SK-N-SH (cell line): ENCODE results near the gene JAML. TPM values are rescaled to one million over a fixed set of nuclear protein-coding genes. Genes with fewer than 3 reads are reported as not detected.

Experiments used
- CTCF ChIA-PET: fragments of 300-600, 350-600 bp; formaldehyde crosslinking; extraction: SDS; loops from one replicate; lab custom pipeline; 2021; lab: Yijun Ruan, JAX
- POLR2A ChIA-PET: fragments of 350-600 bp; sonication (Branson Sonifier 250); formaldehyde crosslinking; extraction: SDS; loops from one replicate; lab custom pipeline; 2020; ENCODE audit warnings: antibody characterized with exemption, inconsistent platforms; lab: Yijun Ruan, JAX
- DNase-seq: peaks from one replicate; pipeline ENCODE4 v3.0.0; 2012
- H2AFZ ChIP-seq: fragments of 200-600 bp; sonication (generic); 2 replicates; pipeline ENCODE4 v1.8.1; 2016; ENCODE audit warnings: antibody characterized with exemption, mild to moderate bottlenecking, low read depth
- H3F3A ChIP-seq: fragments of 200-600 bp; sonication (generic); replicated peaks from 2 replicates; pipeline ENCODE3; 2016; ENCODE audit warnings: antibody characterized with exemption, mild to moderate bottlenecking; ENCODE audit not compliant: insufficient read depth
- H3K27ac ChIP-seq, 2 experiments: fragments of 200-500 bp in 1 of 2; fragments of 200-600 bp in 1 of 2; sonication (Bioruptor generic) in 1 of 2; sonication (generic), shearing (Covaris generic) in 1 of 2; 2 replicates each; pipeline versions ENCODE4 v1.5.1 to v1.6.1; 2014 to 2016; ENCODE audit warnings: low read depth in 2 of 2, inconsistent platforms in 1 of 2, low read length in 1 of 2, mild to moderate bottlenecking in 1 of 2, mixed read lengths in 1 of 2
- H3K27me3 ChIP-seq: fragments of 200-600 bp; sonication (generic), shearing (Covaris generic); 2 replicates; pipeline ENCODE4 v1.6.1; 2016; ENCODE audit warnings: mixed run types; ENCODE audit not compliant: insufficient read depth
- H3K36me3 ChIP-seq, 2 experiments: fragments of 200-500 bp in 1 of 2; fragments of 200-600 bp in 1 of 2; sonication (Bioruptor generic) in 1 of 2; sonication (generic) in 1 of 2; replicated peaks in 1 of 2; 2 replicates each; pipeline versions ENCODE3 to v1.5.1; 2014 to 2016; ENCODE audit warnings: low read length in 1 of 2, mild to moderate bottlenecking in 1 of 2; ENCODE audit not compliant: insufficient read depth in 2 of 2, control insufficient read depth in 1 of 2
- H3K4me1 ChIP-seq, 2 experiments: fragments of 200-500 bp in 1 of 2; fragments of 200-600 bp in 1 of 2; sonication (Bioruptor generic) in 1 of 2; sonication (generic), shearing (Covaris generic) in 1 of 2; 2 replicates each; pipeline versions ENCODE4 v1.5.1 to v1.6.1; 2014 to 2016; ENCODE audit warnings: low read depth in 1 of 2, low read length in 1 of 2, mixed run types in 1 of 2; ENCODE audit not compliant: insufficient read depth in 2 of 2, control insufficient read depth in 1 of 2
- H3K4me2 ChIP-seq: fragments of 200-600 bp; sonication (generic), shearing (Covaris generic); 2 replicates; pipeline ENCODE4 v1.6.1; 2017; ENCODE audit warnings: mixed run types
- H3K4me3 ChIP-seq, 2 experiments: fragments of 200-500 bp in 1 of 2; fragments of 200-600 bp in 1 of 2; sonication (Bioruptor generic) in 1 of 2; sonication (generic), shearing (Covaris generic) in 1 of 2; 2 replicates each; pipeline versions ENCODE4 v1.5.1 to v1.8.1; 2014 to 2016; ENCODE audit warnings: low read depth in 2 of 2, inconsistent platforms in 1 of 2, low read length in 1 of 2, mild to moderate bottlenecking in 1 of 2, mixed read lengths in 1 of 2, moderate library complexity in 1 of 2
- H3K79me2 ChIP-seq: fragments of 200-600 bp; sonication (generic); 2 replicates; pipeline ENCODE4 v1.8.1; 2017; ENCODE audit warnings: mild to moderate bottlenecking; ENCODE audit not compliant: insufficient read depth
- H3K9ac ChIP-seq: fragments of 200-600 bp; sonication (generic); 2 replicates; pipeline ENCODE4 v1.6.1; 2017; ENCODE audit warnings: mixed run types
- H3K9me2 ChIP-seq: fragments of 200-600 bp; sonication (generic); 2 replicates; pipeline ENCODE4 v1.6.1; 2017; ENCODE audit warnings: mixed run types
- H3K9me3 ChIP-seq: fragments of 200-600 bp; sonication (generic); 2 replicates; pipeline ENCODE4 v1.6.1; 2017; ENCODE audit warnings: mixed run types, mild to moderate bottlenecking, moderate library complexity
- H4K20me1 ChIP-seq: fragments of 200-600 bp; sonication (generic); 2 replicates; pipeline ENCODE4 v1.6.1; 2017; ENCODE audit warnings: mild to moderate bottlenecking, mixed run types; ENCODE audit not compliant: insufficient read depth
- ELF1 ChIP-seq: IDR thresholded peaks from 2 replicates; pipeline ENCODE4 v1.4.0; 2012
- FOSL2 ChIP-seq: IDR thresholded peaks from 2 replicates; pipeline ENCODE4 v1.4.0; 2012; ENCODE audit warnings: low read depth, mild to moderate bottlenecking, moderate library complexity, borderline replicate concordance
- GABPA ChIP-seq: IDR thresholded peaks from 2 replicates; pipeline ENCODE4 v1.4.0; 2012; ENCODE audit warnings: low read depth, mild to moderate bottlenecking
- GATA2 ChIP-seq: sonication (generic); formaldehyde crosslinking; IDR thresholded peaks from 2 replicates; pipeline ENCODE4 v1.5.0; 2020; ENCODE audit warnings: mild to moderate bottlenecking, missing genetic modification reagents
- MAX ChIP-seq: IDR thresholded peaks from 2 replicates; pipeline ENCODE4 v1.4.0; 2012; ENCODE audit warnings: low read depth
- NFIC ChIP-seq: IDR thresholded peaks from 2 replicates; pipeline ENCODE4 v1.4.0; 2012; ENCODE audit warnings: borderline replicate concordance
- SMC3 ChIP-seq: IDR thresholded peaks from 2 replicates; pipeline ENCODE4 v1.6.1; 2012; ENCODE audit warnings: low read depth, low read length, improper control_type of control experiment
- TCF12 ChIP-seq: IDR thresholded peaks from 2 replicates; pipeline ENCODE4 v1.4.0; 2012
- USF1 ChIP-seq: IDR thresholded peaks from 2 replicates; pipeline ENCODE4 v1.4.0; 2012; ENCODE audit warnings: low read depth, borderline replicate concordance
- USF2 ChIP-seq: fragments of 150-350 bp; IDR thresholded peaks from 2 replicates; pipeline ENCODE4 v1.6.1; 2017; ENCODE audit warnings: antibody characterized with exemption, low read length, low read depth, borderline replicate concordance
- YY1 ChIP-seq: IDR thresholded peaks from 2 replicates; pipeline ENCODE4 v1.4.0; 2012; ENCODE audit warnings: low read depth, mild to moderate bottlenecking
- WGBS: methylation state at CpG from one replicate; pipeline ENCODE4 v1.1.6; 2017; ENCODE audit warnings: low lambda C conversion rate; 5-methylcytosine and 5-hydroxymethylcytosine counted together
- polyA plus RNA-seq, 3 experiments: library from polyadenylated mRNA; depleted of rRNA; stranded (reverse); fragments of >200 nt; gene quantifications; 2 replicates each; pipeline ENCODE4 v1.2.3, GENCODE V29; 2012

Gene JAML
- polyA plus RNA-seq, 1 of the 3 experiments (the other 2 are of a cell fraction), result not detected

DNA sequence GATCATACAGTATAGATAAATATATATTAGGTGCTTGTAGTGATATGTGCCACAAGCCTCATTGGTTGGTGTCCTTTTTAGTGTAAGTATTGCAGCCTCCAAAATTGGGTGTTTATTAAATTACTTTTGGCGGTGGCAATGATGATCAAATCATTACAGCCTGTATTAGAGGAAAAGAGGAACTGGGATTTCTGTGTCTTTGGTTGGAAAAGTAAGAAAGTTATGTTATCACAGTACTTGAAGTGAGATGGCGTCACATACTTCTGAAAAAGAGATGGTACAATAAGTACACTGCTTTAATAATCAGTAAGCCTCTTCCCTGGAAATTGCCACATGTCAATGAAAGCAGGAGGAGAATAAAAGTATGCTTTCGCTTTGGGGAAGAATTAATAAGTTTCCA is 27.9 kb upstream of the JAML start (continued):
- TF ChIP-seq FOSL2, result no peak
- no peak for TF ChIP-seq SMC3

GRCh38 chr11:118251858-118252652 is 27.2 kb upstream of the JAML start, which contains the start of gene MPZL3:
TSS of gene MPZL3 (minus strand) at chr11:118252365. CDS start at chr11:118252294, 71 bp downstream.
- Histone ChIP-seq H2AFZ (peak within 1 kb of the TSS; percentile 96), H3F3A (peaks cover 5% of the 10 kb centered on the region), H3K9ac (peak within 1 kb of the TSS; percentile 18; the same call in 1 of the 2 replicates), H3K9me3 (no peaks in the 10 kb centered on the region), H3K4me3 (peak within 1 kb of the TSS; percentile 65 to 90), H3K4me2 (peak within 1 kb of the TSS; percentile 48), H3K79me2 (no peaks in the 10 kb centered on the region), H3K4me1 (peaks cover 0 to 6% of the 10 kb centered on the region in 2 experiments; a peak in 1 of 4 replicates), H4K20me1 (no peaks in the 10 kb centered on the region), H3K27ac (no peak within 1 kb of the TSS), H3K9me2 (no peaks in the 10 kb centered on the region), H3K27me3 (peaks cover 6% of the 10 kb centered on the region; the same call in 1 of the 2 replicates), H3K36me3 (no peaks in the 10 kb centered on the region)
- 4% methylated on average over 19 of the region's 33 CpGs for WGBS
- ChIA-PET POLR2A (interaction anchor here (1.0 kb wide), 1 partner anchor 13 kb away, joined by 4 read pairs; no protein-coding TSS in a partner anchor), CTCF (interaction anchor here (0.5 to 1.8 kb wide), 6 partner anchors 10 to 143 kb away, joined by 3 to 5 read pairs (median 3); no protein-coding TSS in a partner anchor)
- TF ChIP-seq FOSL2 (no peak), YY1 (peak; percentile 90), USF1 (no peak), ELF1 (peak; percentile 73), MAX (0 out of 2 replicates have a peak, but pooled peaks have one; percentile 16), NFIC (peak; percentile 54), GABPA (peak; percentile 96)
- peak; percentile 74 for DNase-seq

GRCh38 chr11:118247041-118247440 is 22.2 kb upstream of the JAML start:
- H4K20me1 ChIP-seq, result no peaks in the 10 kb centered on the region
- H2AFZ ChIP-seq, result no peak overlapping the region
- H3K27me3 ChIP-seq, result peaks cover 13% of the 10 kb centered on the region; the same call in 1 of the 2 replicates
- H3K4me3 ChIP-seq, result no peak overlapping the region
- no peak overlapping the region for H3K27ac ChIP-seq
- no peaks in the 10 kb centered on the region for H3K9me2 ChIP-seq
- no peaks in the 10 kb centered on the region for H3K9me3 ChIP-seq
- H3K36me3 ChIP-seq, result no peaks in the 10 kb centered on the region
- peaks cover 0 to 4% of the 10 kb centered on the region in 2 experiments; a peak in 1 of 4 replicates for H3K4me1 ChIP-seq
- no peaks in the 10 kb centered on the region for H3F3A ChIP-seq
- WGBS, result 0% methylated on average over 1 of the region's 1 CpG
- DNase-seq, result no peak
- H3K79me2 ChIP-seq, result no peaks in the 10 kb centered on the region
- POLR2A ChIA-PET, result no interaction called here
- TF ChIP-seq GATA2 (CRISPR knock-in tag), result no peak
- no peak for TF ChIP-seq USF2
- no peak for TF ChIP-seq TCF12
- TF ChIP-seq YY1, result no peak
- CTCF ChIA-PET, result no interaction called here
- H3K4me2 ChIP-seq, result no peak overlapping the region
- H3K9ac ChIP-seq, result no peak overlapping the region
